Upper lobe of left lung (tissue), 6 donors: ENCODE measurements around the gene DCN. TPM values are rescaled to one million over a fixed set of nuclear protein-coding genes. Genes with fewer than 3 reads are reported as not detected.
A peak's percentile ranks its signal among the peaks of the same experiment; 100 is the strongest.

ENCODE experiments used
- ATAC-seq, 2 donors: fragments of 200-7000 bp; cut with Tn5 transposase; one replicate each; pipeline ENCODE4 v1.9.1; 2022; ENCODE audit warnings: mild to moderate bottlenecking in 2 of 2, moderate library complexity in 2 of 2; ENCODE audit not compliant: low FRiP score in 2 of 2
- DNase-seq, 2 donors: peaks; one replicate each; pipeline ENCODE4 v3.0.0-alpha.2; 2019 to 2020
- H3K27ac ChIP-seq, 4 donors: fragments of 200-600 bp; sonication (generic); one replicate each; pipeline ENCODE4 v1.5.1; 2016 to 2019
- H3K27me3 ChIP-seq, 4 donors: fragments of 200-600 bp; sonication (generic); one replicate each; pipeline ENCODE4 v1.5.1; 2017 to 2019
- H3K36me3 ChIP-seq, 4 donors: fragments of 200-600 bp; sonication (generic); one replicate each; pipeline ENCODE4 v1.5.1; 2016 to 2019
- H3K4me1 ChIP-seq, 4 donors: fragments of 200-600 bp; sonication (generic); one replicate each; pipeline ENCODE4 v1.5.1; 2018 to 2019
- H3K4me3 ChIP-seq, 4 donors: fragments of 200-600 bp; sonication (generic); one replicate each; pipeline ENCODE4 v1.5.1; 2017 to 2019; ENCODE audit warnings: mild to moderate bottlenecking in 2 of 4, moderate library complexity in 1 of 4
- H3K9me3 ChIP-seq, 4 donors: fragments of 200-600 bp; sonication (generic); one replicate each; pipeline ENCODE4 v1.5.1; 2018 to 2019
- CTCF ChIP-seq, 6 experiments: fragments of 450-650 bp in 4 of 6; fragments of 200-600 bp in 2 of 6; sonication (generic) in 2 of 6; IDR thresholded peaks; one replicate each; pipeline ENCODE4 v1.5.1; 2016 to 2019; ENCODE audit warnings: antibody characterized with exemption in 6 of 6
- EP300 ChIP-seq, 4 donors: sonication (generic); formaldehyde crosslinking; IDR thresholded peaks; one replicate each; pipeline ENCODE4 v1.5.1; 2017; ENCODE audit warnings: antibody characterized with exemption in 4 of 4, control low read depth in 2 of 4
- POLR2A ChIP-seq, 4 donors: fragments of 450-650 bp; IDR thresholded peaks; one replicate each; pipeline ENCODE4 v1.5.1; 2016 to 2017; ENCODE audit warnings: antibody characterized with exemption in 4 of 4, mild to moderate bottlenecking in 2 of 4
- POLR2AphosphoS5 ChIP-seq, 2 donors: sonication (generic); formaldehyde crosslinking; IDR thresholded peaks; one replicate each; pipeline ENCODE4 v1.5.1; 2017; ENCODE audit warnings: antibody characterized with exemption in 2 of 2
- WGBS, 2 donors: methylation state at CpG; one replicate each; pipeline ENCODE4 v1.1.5; 2017 to 2018; 5-methylcytosine and 5-hydroxymethylcytosine counted together
- total RNA-seq, 6 donors: library from RNA; depleted of rRNA in 4 of 6; stranded (reverse); fragments of >200 nt in 4 of 6; gene quantifications; one replicate each; pipeline versions ENCODE4 v1.1.0 to v1.2.1, GENCODE V29; 2016 to 2021
- donor health status: DM: no; HTN: no; CAD: no; lungs with moderate emphysema.
- donor health status: DM: no; HTN: yes; CAD: no; lungs with severe emphysema.

Gene DCN
- total RNA-seq, 6 donors from 2014 or later = 163 to 1,140 (median 478) TPM

GRCh38 chr12:91099836-91100235, 82.8 kb downstream of the DCN start:
- Histone ChIP-seq H3K4me1 (no peaks in the 10 kb centered on the region), H3K9me3 (no peaks in the 10 kb centered on the region), H3K27ac (no peak overlapping the region), H3K4me3 (no peak overlapping the region), H3K36me3 (no peaks in the 10 kb centered on the region), H3K27me3 (no peaks in the 10 kb centered on the region)
- DNase-seq (no peak), ATAC-seq (no peak)
- 61 to 64% methylated on average over 2 of the region's 2 CpGs for WGBS, 2 donors
- TF ChIP-seq POLR2AphosphoS5 (IDR thresholded peaks at IDR 0.05) (no peak), EP300 (IDR thresholded peaks at IDR 0.05) (no peak)

DNA sequence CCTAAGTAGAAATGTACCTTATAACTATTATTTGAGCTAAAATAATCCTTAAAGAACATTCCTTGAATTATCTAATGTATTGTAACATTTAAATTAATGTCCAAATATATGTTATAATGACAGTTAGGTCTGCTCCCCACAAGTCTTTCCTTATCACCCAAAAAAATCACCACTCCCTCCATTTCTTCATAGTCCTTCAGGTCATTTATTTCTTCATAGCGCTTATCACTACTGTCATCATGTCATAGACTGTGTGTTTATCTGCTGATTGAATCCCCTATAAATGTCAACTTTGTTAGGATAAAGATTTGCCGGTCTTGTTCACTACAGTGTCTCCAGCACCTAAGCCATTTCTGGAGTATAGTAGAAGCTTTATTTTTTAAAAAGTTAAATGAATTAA, 83.3 kb downstream of the DCN start:
- DNase-seq (no peak), ATAC-seq (no peak)
- Histone ChIP-seq H3K27me3 (no peaks in the 10 kb centered on the region), H3K9me3 (no peaks in the 10 kb centered on the region), H3K4me3 (no peak overlapping the region), H3K36me3 (no peaks in the 10 kb centered on the region), H3K27ac (peak overlapping the region in 1 of 4 donors; percentile 6), H3K4me1 (no peaks in the 10 kb centered on the region)
- 45 to 47% methylated on average over 2 of the region's 2 CpGs for WGBS, 2 donors
- TF ChIP-seq POLR2A (IDR thresholded peaks at IDR 0.05) (no peak), CTCF (IDR thresholded peaks at IDR 0.05) (no peak), EP300 (IDR thresholded peaks at IDR 0.05) (no peak)

GRCh38 chr12:91098941-91099340, 83.7 kb downstream of the DCN start:
- no peak overlapping the region for H3K4me3 ChIP-seq
- no peaks in the 10 kb centered on the region for H3K36me3 ChIP-seq
- no peaks in the 10 kb centered on the region for H3K9me3 ChIP-seq
- H3K4me1 ChIP-seq = no peaks in the 10 kb centered on the region
- TF ChIP-seq POLR2A (IDR thresholded peaks at IDR 0.05) (no peak), EP300 (IDR thresholded peaks at IDR 0.05) (peak in 1 of 4 donors; percentile 25), POLR2AphosphoS5 (IDR thresholded peaks at IDR 0.05) (no peak), CTCF (IDR thresholded peaks at IDR 0.05) (no peak)
- ATAC-seq (peak in 1 of 2 donors; percentile 86), DNase-seq (no peak)
- peak overlapping the region in 1 of 4 donors; percentile 6 for H3K27ac ChIP-seq
- H3K27me3 ChIP-seq = no peaks in the 10 kb centered on the region
- WGBS, 2 donors = 20 to 52% methylated on average over 3 of the region's 3 CpGs

DNA sequence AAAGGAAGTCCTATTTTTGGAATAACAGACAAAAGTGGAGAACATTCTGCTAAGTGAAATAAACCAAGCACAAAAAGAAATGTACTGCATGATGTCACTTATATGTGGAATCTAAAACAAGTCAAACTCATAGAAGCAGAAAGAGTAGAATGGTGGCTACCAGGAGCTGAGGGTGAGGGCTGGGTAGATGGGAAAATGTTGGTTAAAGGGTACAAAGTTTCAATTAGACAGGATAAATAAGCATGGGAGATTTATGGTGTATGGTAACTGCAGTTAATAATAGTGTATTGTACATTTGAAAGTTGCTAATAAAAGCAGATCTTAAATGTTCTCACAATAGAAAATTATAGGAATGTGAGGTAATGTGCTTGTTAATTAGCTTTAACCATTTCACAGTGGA, 84.2 kb downstream of the DCN start:
- Histone ChIP-seq H3K27ac (no peak overlapping the region), H3K4me3 (no peak overlapping the region), H3K4me1 (no peaks in the 10 kb centered on the region), H3K9me3 (no peaks in the 10 kb centered on the region), H3K36me3 (no peaks in the 10 kb centered on the region), H3K27me3 (no peaks in the 10 kb centered on the region)
- DNase-seq = no peak
- TF ChIP-seq CTCF (IDR thresholded peaks at IDR 0.05) (no peak), EP300 (IDR thresholded peaks at IDR 0.05) (no peak), POLR2AphosphoS5 (IDR thresholded peaks at IDR 0.05) (no peak), POLR2A (IDR thresholded peaks at IDR 0.05) (no peak)
- no peak for ATAC-seq

GRCh38 chr12:91094957-91095356, 87.7 kb downstream of the DCN start:
- WGBS, 2 donors = 67 to 76% methylated on average over 1 of the region's 1 CpG
- DNase-seq = no peak
- no peak overlapping the region for H3K27ac ChIP-seq
- peaks cover 0 to 2% (median 0%) of the 10 kb centered on the region in 4 donors for H3K9me3 ChIP-seq
- no peaks in the 10 kb centered on the region for H3K36me3 ChIP-seq
- H3K4me1 ChIP-seq = no peaks in the 10 kb centered on the region
- no peak for ATAC-seq
- TF ChIP-seq POLR2A (IDR thresholded peaks at IDR 0.05) (no peak), CTCF (IDR thresholded peaks at IDR 0.05) (no peak), POLR2AphosphoS5 (IDR thresholded peaks at IDR 0.05) (no peak), EP300 (IDR thresholded peaks at IDR 0.05) (no peak)
- H3K4me3 ChIP-seq = no peak overlapping the region
- H3K27me3 ChIP-seq = no peaks in the 10 kb centered on the region
